ENCODE data around the gene CCDC18. TPM values are rescaled to one million over a fixed set of nuclear protein-coding genes. Genes with fewer than 3 reads are reported as not detected.
"Not testable (repeated sequence)": the region's sequence is repeated elsewhere in the genome, so short reads cannot be mapped to it uniquely, and the experiment has no call there.

CCDC18 gene
- total RNA-seq, 2 donors from 2014 or later, result 8.3 to 11.5 TPM

GRCh38 chr1:93154898-93155297, 25.6 kb upstream of the CCDC18 start:
- Mint-ChIP-seq H3K27ac (peak overlapping the region; percentile 59), H3K36me3 (ENCODE audit: low read depth) (peaks cover 2% of the 10 kb centered on the region)
- ATAC-seq, result no peak

GRCh38 chr1:93155335-93155734, 25.2 kb upstream of the CCDC18 start:
- Mint-ChIP-seq H3K27ac (peak overlapping the region; percentile 59), H3K4me1 (peaks cover 12% of the 10 kb centered on the region), H3K36me3 (ENCODE audit: low read depth) (peaks cover 2% of the 10 kb centered on the region), H3K4me3 (no peak overlapping the region), H3K27me3 (no peaks in the 10 kb centered on the region)
- ATAC-seq, result no peak
- H3K9me3 ChIP-seq (ENCODE audit: control insufficient read depth, low read length, poor library complexity, severe bottlenecking), result no peaks in the 10 kb centered on the region
- DNase-seq, result no peak

More at GRCh38 chr1:93154898-93155297, 25.6 kb upstream of the CCDC18 start:
- Mint-ChIP-seq H3K27me3 (no peaks in the 10 kb centered on the region), H3K4me1 (peaks cover 12% of the 10 kb centered on the region), H3K4me3 (no peak overlapping the region)
- DNase-seq, result no peak
- no peaks in the 10 kb centered on the region for H3K9me3 ChIP-seq (ENCODE audit: control insufficient read depth, low read length, poor library complexity, severe bottlenecking)

- ATAC-seq, result no peak
- no peak overlapping the region for H3K4me3 Mint-ChIP-seq
Observed at GRCh38 chr1:93159337-93159736, 21.2 kb upstream of the CCDC18 start.

GRCh38 chr1:93163314-93163713, 17.2 kb upstream of the CCDC18 start:
- not testable (repeated sequence) for H3K27ac Mint-ChIP-seq; H3K9me3 ChIP-seq (ENCODE audit: control insufficient read depth, low read length, poor library complexity, severe bottlenecking); H3K4me3 Mint-ChIP-seq; H3K36me3 Mint-ChIP-seq (ENCODE audit: low read depth); DNase-seq; ATAC-seq; H3K27me3 Mint-ChIP-seq
- peaks cover 27% of the 10 kb centered on the region for H3K4me1 Mint-ChIP-seq

More at GRCh38 chr1:93159337-93159736, 21.2 kb upstream of the CCDC18 start:
- peaks cover 23% of the 10 kb centered on the region for H3K4me1 Mint-ChIP-seq
- H3K27ac Mint-ChIP-seq, result no peak overlapping the region
- no peaks in the 10 kb centered on the region for H3K9me3 ChIP-seq (ENCODE audit: control insufficient read depth, low read length, poor library complexity, severe bottlenecking)
- DNase-seq, result no peak
- H3K36me3 Mint-ChIP-seq (ENCODE audit: low read depth), result no peaks in the 10 kb centered on the region
- H3K27me3 Mint-ChIP-seq, result no peaks in the 10 kb centered on the region

GRCh38 chr1:93164816-93165215, 15.7 kb upstream of the CCDC18 start:
- no peak for DNase-seq
- no peaks in the 10 kb centered on the region for H3K9me3 ChIP-seq (ENCODE audit: control insufficient read depth, low read length, poor library complexity, severe bottlenecking)
- no peak overlapping the region for H3K4me3 Mint-ChIP-seq
- peaks cover 34% of the 10 kb centered on the region for H3K4me1 Mint-ChIP-seq
- H3K27ac Mint-ChIP-seq, result peak overlapping the region; percentile 48
- no peaks in the 10 kb centered on the region for H3K27me3 Mint-ChIP-seq
- peaks cover 3% of the 10 kb centered on the region for H3K36me3 Mint-ChIP-seq (ENCODE audit: low read depth)
- ATAC-seq, result no peak

GRCh38 chr1:93165895-93166294, 14.6 kb upstream of the CCDC18 start:
- not testable (repeated sequence) for H3K27ac Mint-ChIP-seq; H3K9me3 ChIP-seq (ENCODE audit: control insufficient read depth, low read length, poor library complexity, severe bottlenecking); H3K36me3 Mint-ChIP-seq (ENCODE audit: low read depth); DNase-seq; H3K4me3 Mint-ChIP-seq; H3K27me3 Mint-ChIP-seq; ATAC-seq
- peaks cover 37% of the 10 kb centered on the region for H3K4me1 Mint-ChIP-seq

GRCh38 chr1:93167006-93167405, 13.5 kb upstream of the CCDC18 start:
- Mint-ChIP-seq H3K4me3 (no peak overlapping the region), H3K4me1 (peaks cover 42% of the 10 kb centered on the region), H3K27ac (peak overlapping the region; percentile 1), H3K36me3 (ENCODE audit: low read depth) (peaks cover 3% of the 10 kb centered on the region), H3K27me3 (no peaks in the 10 kb centered on the region)
- DNase-seq, result no peak
- ATAC-seq, result no peak
- no peaks in the 10 kb centered on the region for H3K9me3 ChIP-seq (ENCODE audit: control insufficient read depth, low read length, poor library complexity, severe bottlenecking)

- not testable (repeated sequence) for H3K9me3 ChIP-seq (ENCODE audit: control insufficient read depth, low read length, poor library complexity, severe bottlenecking); ATAC-seq; H3K36me3 Mint-ChIP-seq (ENCODE audit: low read depth); H3K4me3 Mint-ChIP-seq; H3K27me3 Mint-ChIP-seq; DNase-seq; H3K27ac Mint-ChIP-seq
- H3K4me1 Mint-ChIP-seq, result peaks cover 44% of the 10 kb centered on the region
Observed at GRCh38 chr1:93170141-93170678, 10.3 kb upstream of the CCDC18 start.

GRCh38 chr1:93171549-93172034, 8.9 kb upstream of the CCDC18 start:
- ATAC-seq (no peak), DNase-seq (no peak)
- H3K36me3 Mint-ChIP-seq (ENCODE audit: low read depth), result peaks cover 7% of the 10 kb centered on the region
- H3K27me3 Mint-ChIP-seq, result no peaks in the 10 kb centered on the region
- H3K9me3 ChIP-seq (ENCODE audit: control insufficient read depth, low read length, poor library complexity, severe bottlenecking), result no peaks in the 10 kb centered on the region
- peak overlapping the region; percentile 89 for H3K4me3 Mint-ChIP-seq
- H3K4me1 Mint-ChIP-seq, result peaks cover 45% of the 10 kb centered on the region
- H3K27ac Mint-ChIP-seq, result peak overlapping the region; percentile 79

- Mint-ChIP-seq H3K4me3 (peak overlapping the region; percentile 71), H3K27ac (no peak overlapping the region)
Observed at GRCh38 chr1:93172778-93173177, 7.7 kb upstream of the CCDC18 start.

GRCh38 chr1:93174638-93175037, 5.9 kb upstream of the CCDC18 start:
- not testable (repeated sequence) for H3K27ac Mint-ChIP-seq; H3K9me3 ChIP-seq (ENCODE audit: control insufficient read depth, low read length, poor library complexity, severe bottlenecking); DNase-seq; H3K27me3 Mint-ChIP-seq; H3K4me3 Mint-ChIP-seq; ATAC-seq; H3K36me3 Mint-ChIP-seq (ENCODE audit: low read depth)
- peaks cover 54% of the 10 kb centered on the region for H3K4me1 Mint-ChIP-seq

More at GRCh38 chr1:93172778-93173177, 7.7 kb upstream of the CCDC18 start:
- H3K4me1 Mint-ChIP-seq, result peaks cover 46% of the 10 kb centered on the region
- ATAC-seq (no peak), DNase-seq (no peak)
- H3K36me3 Mint-ChIP-seq (ENCODE audit: low read depth), result peaks cover 7% of the 10 kb centered on the region
- H3K9me3 ChIP-seq (ENCODE audit: control insufficient read depth, low read length, poor library complexity, severe bottlenecking), result no peaks in the 10 kb centered on the region
- H3K27me3 Mint-ChIP-seq, result no peaks in the 10 kb centered on the region

GRCh38 chr1:93177991-93178390, 2.5 kb upstream of the CCDC18 start:
- H3K4me1 Mint-ChIP-seq, result peaks cover 38% of the 10 kb centered on the region
- H3K4me3 Mint-ChIP-seq, result peak overlapping the region; percentile 99
- DNase-seq (no peak), ATAC-seq (no peak)
- peaks cover 7% of the 10 kb centered on the region for H3K36me3 Mint-ChIP-seq (ENCODE audit: low read depth)
- H3K27me3 Mint-ChIP-seq, result no peaks in the 10 kb centered on the region
- H3K9me3 ChIP-seq (ENCODE audit: control insufficient read depth, low read length, poor library complexity, severe bottlenecking), result no peaks in the 10 kb centered on the region
- peak overlapping the region; percentile 98 for H3K27ac Mint-ChIP-seq

- Mint-ChIP-seq H3K27me3 (no peaks in the 10 kb centered on the region), H3K36me3 (ENCODE audit: low read depth) (peaks cover 7% of the 10 kb centered on the region), H3K27ac (peak overlapping the region; percentile 98), H3K4me3 (peak overlapping the region; percentile 99), H3K4me1 (peaks cover 38% of the 10 kb centered on the region)
- H3K9me3 ChIP-seq (ENCODE audit: control insufficient read depth, low read length, poor library complexity, severe bottlenecking), result no peaks in the 10 kb centered on the region
- ATAC-seq (no peak), DNase-seq (no peak)
Observed at GRCh38 chr1:93178418-93178817, 2.1 kb upstream of the CCDC18 start.

Data from T-helper 17 cell (primary cell).